IMR-90 (cell line): ENCODE measurements around the gene RAD51B.

ENCODE experiments used
- BHLHE40 ChIP-seq: fragments of 150-350 bp; IDR thresholded peaks from 2 replicates; pipeline ENCODE4 v1.6.1; 2016; ENCODE audit warnings: mild to moderate bottlenecking, low read depth, low read length
- MXI1 ChIP-seq: IDR thresholded peaks from 2 replicates; pipeline ENCODE4 v1.6.1; 2012; ENCODE audit warnings: low read depth, mild to moderate bottlenecking, low read length, moderate library complexity, borderline replicate concordance
- NFE2L2 ChIP-seq: fragments of 150-350 bp; IDR thresholded peaks from 2 replicates; pipeline ENCODE4 v1.6.1; 2016; ENCODE audit warnings: low read depth, mild to moderate bottlenecking, low read length
- POLR2A ChIP-seq: IDR thresholded peaks from 2 replicates; pipeline ENCODE4 v1.6.1; 2012; ENCODE audit warnings: mild to moderate bottlenecking, low read depth, low read length
- SMC3 ChIP-seq: fragments of 150-350 bp; IDR thresholded peaks from 2 replicates; pipeline ENCODE4 v1.6.1; 2016; ENCODE audit warnings: low read depth, mild to moderate bottlenecking, antibody characterized with exemption, low read length, moderate library complexity
- TF ChIP-seq, protein P1 (sequence below): conservative IDR thresholded peaks from 2 replicates; pipeline ENCODE4 v1.5.1; 2012; ENCODE audit warnings: mild to moderate bottlenecking, low read depth, low read length, improper control_type of control experiment

DNA sequence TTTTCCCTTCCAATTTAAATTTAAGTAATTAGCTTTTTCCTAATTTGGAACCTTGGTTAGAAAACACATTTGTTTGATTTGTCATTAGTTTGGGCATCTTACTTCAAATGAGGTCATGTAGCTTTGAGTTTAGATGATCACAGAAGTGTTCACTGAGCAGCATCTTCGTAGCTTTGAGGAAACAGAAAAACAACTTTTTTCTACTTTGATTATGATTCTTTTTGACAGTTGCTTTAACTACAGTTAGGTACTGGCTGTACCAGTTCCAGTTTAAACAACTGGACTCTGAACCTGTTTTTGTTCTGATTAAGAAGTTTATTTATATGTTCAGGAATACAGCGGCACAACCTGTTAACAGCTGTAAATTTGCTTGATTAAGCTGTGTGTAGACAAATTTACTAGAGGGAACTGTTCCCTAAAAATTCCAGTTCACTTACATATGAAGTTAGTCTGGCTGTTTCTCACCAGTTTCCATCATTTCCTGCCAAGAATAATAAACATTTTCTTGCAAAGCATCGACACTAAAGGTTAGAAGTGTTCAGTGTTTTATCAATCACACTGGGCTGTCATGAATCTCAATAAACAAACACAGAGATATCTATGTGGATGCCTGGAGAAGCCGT lies 191.9 kb downstream of the RAD51B start:
- TF ChIP-seq, protein P1, sequence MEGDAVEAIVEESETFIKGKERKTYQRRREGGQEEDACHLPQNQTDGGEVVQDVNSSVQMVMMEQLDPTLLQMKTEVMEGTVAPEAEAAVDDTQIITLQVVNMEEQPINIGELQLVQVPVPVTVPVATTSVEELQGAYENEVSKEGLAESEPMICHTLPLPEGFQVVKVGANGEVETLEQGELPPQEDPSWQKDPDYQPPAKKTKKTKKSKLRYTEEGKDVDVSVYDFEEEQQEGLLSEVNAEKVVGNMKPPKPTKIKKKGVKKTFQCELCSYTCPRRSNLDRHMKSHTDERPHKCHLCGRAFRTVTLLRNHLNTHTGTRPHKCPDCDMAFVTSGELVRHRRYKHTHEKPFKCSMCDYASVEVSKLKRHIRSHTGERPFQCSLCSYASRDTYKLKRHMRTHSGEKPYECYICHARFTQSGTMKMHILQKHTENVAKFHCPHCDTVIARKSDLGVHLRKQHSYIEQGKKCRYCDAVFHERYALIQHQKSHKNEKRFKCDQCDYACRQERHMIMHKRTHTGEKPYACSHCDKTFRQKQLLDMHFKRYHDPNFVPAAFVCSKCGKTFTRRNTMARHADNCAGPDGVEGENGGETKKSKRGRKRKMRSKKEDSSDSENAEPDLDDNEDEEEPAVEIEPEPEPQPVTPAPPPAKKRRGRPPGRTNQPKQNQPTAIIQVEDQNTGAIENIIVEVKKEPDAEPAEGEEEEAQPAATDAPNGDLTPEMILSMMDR, result no peak
- TF ChIP-seq SMC3, result no peak
- TF ChIP-seq POLR2A, result no peak
- no peak for TF ChIP-seq BHLHE40
- TF ChIP-seq NFE2L2, result no peak
- TF ChIP-seq MXI1, result no peak
